ENCODE measurements around the gene GSTA1.
"Not testable (repeated sequence)": the region's sequence is repeated elsewhere in the genome, so short reads cannot be mapped to it uniquely, and the experiment has no call there.

The GSTA1 gene

GRCh38 chr6:52757651-52758338, 45.8 kb downstream of the GSTA1 start:
- DNase-seq (ENCODE audit: low read depth) = peak; percentile 45

- DNase-seq (ENCODE audit: low read depth) = no peak
Observed at GRCh38 chr6:52754443-52754842, 49.2 kb downstream of the GSTA1 start.

- DNase-seq (ENCODE audit: low read depth) = not testable (repeated sequence)
Observed at GRCh38 chr6:52753137-52753536, 50.5 kb downstream of the GSTA1 start.

- no peak for DNase-seq (ENCODE audit: low read depth)
Observed at GRCh38 chr6:52752310-52752709, 51.3 kb downstream of the GSTA1 start.

GRCh38 chr6:52749556-52750152, 54.0 kb downstream of the GSTA1 start:
- no peak for DNase-seq (ENCODE audit: low read depth)

GRCh38 chr6:52747301-52747700, 56.3 kb downstream of the GSTA1 start:
- not testable (repeated sequence) for DNase-seq (ENCODE audit: low read depth)

- DNase-seq (ENCODE audit: low read depth) = no peak
Observed at GRCh38 chr6:52746213-52746612, 57.4 kb downstream of the GSTA1 start.

GRCh38 chr6:52745764-52746201, 57.8 kb downstream of the GSTA1 start:
- no peak for DNase-seq (ENCODE audit: low read depth)

- no peak for DNase-seq (ENCODE audit: low read depth)
Observed at GRCh38 chr6:52741872-52742271, 61.7 kb downstream of the GSTA1 start.
